Thyroid gland (tissue), 4 donors: ENCODE results near the gene BCAS3.

Experiments
- CTCF ChIP-seq, 6 experiments: fragments of 200-600 bp in 3 of 6; fragments of 450-650 bp in 3 of 6; sonication (generic) in 3 of 6; IDR thresholded peaks; one replicate each; pipeline ENCODE4 v1.5.1; 2016 to 2019; ENCODE audit warnings: antibody characterized with exemption in 6 of 6, mild to moderate bottlenecking in 2 of 6, inconsistent platforms in 1 of 6, moderate library complexity in 1 of 6
- POLR2A ChIP-seq, 2 donors: fragments of 450-650 bp; IDR thresholded peaks; one replicate each; pipeline ENCODE4 v1.6.1; 2017; ENCODE audit warnings: antibody characterized with exemption in 2 of 2, mild to moderate bottlenecking in 2 of 2, moderate library complexity in 1 of 2

DNA sequence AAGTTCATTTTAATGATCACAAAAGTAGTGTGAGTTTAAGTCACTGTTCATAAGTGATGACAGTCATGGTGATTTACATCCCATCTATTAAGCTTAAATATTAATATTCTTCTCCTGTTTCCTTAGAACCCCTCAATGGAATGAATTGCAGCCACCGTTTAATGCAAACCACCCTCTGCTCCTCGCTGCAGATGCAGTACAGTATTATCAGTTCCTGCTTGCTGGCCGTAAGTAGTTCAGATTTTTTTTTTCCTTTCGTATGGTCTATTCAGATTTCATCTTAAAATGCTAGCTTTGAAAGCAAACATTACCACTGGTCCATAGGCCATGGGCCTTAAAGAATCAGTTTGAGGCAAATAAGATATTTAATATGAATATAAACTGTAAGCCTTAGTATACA lies 363.0 kb downstream of the BCAS3 start:
- no peak for TF ChIP-seq CTCF (IDR thresholded peaks at IDR 0.05)
- no peak for TF ChIP-seq POLR2A (IDR thresholded peaks at IDR 0.05)
